ENCODE measurements around the gene GALNTL6. TPM values are rescaled to one million over a fixed set of nuclear protein-coding genes. Genes with fewer than 3 reads are reported as not detected.
A peak's percentile ranks its signal among the peaks of the same experiment; 100 is the strongest.

The GALNTL6 gene
- total RNA-seq, 1 donor: not detected

DNA sequence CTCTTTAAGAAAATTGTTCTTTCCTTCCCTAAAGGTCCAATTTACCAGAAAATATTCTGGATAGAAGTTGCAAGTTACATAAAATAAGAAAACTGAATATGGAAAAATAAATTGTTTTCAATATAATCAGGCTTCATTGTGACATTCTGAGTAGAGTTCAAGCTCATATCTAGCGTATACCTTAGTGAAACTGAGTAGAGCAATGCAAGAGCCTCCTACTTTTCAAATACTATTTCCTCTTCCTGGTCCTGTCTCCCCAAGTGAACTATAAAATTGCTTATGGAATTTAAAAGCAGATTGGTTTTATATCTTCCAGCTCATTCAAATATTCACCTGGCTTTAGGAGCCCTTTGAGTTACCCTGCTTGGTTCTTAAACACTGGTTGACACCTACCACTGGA lies 1166.1 kb downstream of the GALNTL6 start:
- no peak for DNase-seq (ENCODE audit: low read depth)
- H3K4me3 ChIP-seq (ENCODE audit: low read depth, low read length): no peak overlapping the region
- TF ChIP-seq CTCF (IDR thresholded peaks at IDR 0.05; ENCODE audit: insufficient read depth, low read length): no peak

DNA sequence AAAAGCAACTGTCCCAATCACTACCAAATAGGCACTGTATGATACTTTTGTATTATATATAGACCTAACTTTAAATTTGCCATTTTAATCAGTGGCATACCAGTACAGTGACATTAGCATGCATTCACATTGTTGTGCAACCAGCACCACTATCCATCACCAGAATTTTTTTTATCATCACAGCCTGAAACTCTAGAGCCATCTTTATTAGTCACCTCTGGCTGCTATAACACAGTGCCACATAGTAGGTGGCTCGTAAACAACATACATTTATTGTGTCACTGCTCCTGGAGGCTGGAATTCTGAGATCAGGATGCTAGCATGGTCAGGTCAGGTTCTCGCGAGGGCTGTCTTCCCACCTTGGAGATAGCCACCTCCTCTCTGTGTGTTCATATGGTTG lies 1167.0 kb downstream of the GALNTL6 start:
- no peak for TF ChIP-seq CTCF (IDR thresholded peaks at IDR 0.05; ENCODE audit: insufficient read depth, low read length)
- H3K4me3 ChIP-seq (ENCODE audit: low read depth, low read length): no peak overlapping the region
- peak; percentile 13 for DNase-seq (ENCODE audit: low read depth)

GRCh38 chr4:172982151-172982590 lies 1169.0 kb downstream of the GALNTL6 start:
- no peak overlapping the region for H3K4me3 ChIP-seq (ENCODE audit: low read depth, low read length)
- peak; percentile 92 for DNase-seq (ENCODE audit: low read depth)

GRCh38 chr4:172983014-172983413 lies 1169.8 kb downstream of the GALNTL6 start:
- peak; percentile 77 for DNase-seq (ENCODE audit: low read depth)
- no peak for TF ChIP-seq CTCF (IDR thresholded peaks at IDR 0.05; ENCODE audit: insufficient read depth, low read length)
- no peak overlapping the region for H3K4me3 ChIP-seq (ENCODE audit: low read depth, low read length)

More at GRCh38 chr4:172982151-172982590, 1169.0 kb downstream of the GALNTL6 start:
- TF ChIP-seq CTCF (IDR thresholded peaks at IDR 0.05; ENCODE audit: insufficient read depth, low read length): no peak

GRCh38 chr4:172983631-172984030 lies 1170.4 kb downstream of the GALNTL6 start:
- no peak overlapping the region for H3K4me3 ChIP-seq (ENCODE audit: low read depth, low read length)
- TF ChIP-seq CTCF (IDR thresholded peaks at IDR 0.05; ENCODE audit: insufficient read depth, low read length): no peak
- DNase-seq (ENCODE audit: low read depth): no peak

DNA sequence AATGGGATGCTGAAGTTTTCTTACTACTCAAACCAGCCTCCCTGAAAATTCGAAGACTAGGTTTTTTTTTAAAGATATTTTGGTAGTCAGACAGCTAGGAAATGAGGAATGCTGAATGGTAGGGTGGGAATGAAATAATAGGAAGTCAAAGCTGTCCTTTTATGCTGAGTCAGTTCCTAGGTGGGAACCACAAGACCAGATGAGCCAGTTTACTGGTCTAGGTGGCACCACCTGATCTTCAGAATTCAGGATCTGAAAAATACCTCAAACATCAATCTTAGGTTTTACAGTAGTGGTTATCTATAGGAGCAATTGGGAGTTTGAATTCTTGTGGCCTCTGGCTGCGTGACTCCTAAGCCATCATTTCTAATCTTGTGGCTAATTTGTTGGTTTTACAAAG lies 1172.3 kb downstream of the GALNTL6 start:
- no peak for TF ChIP-seq CTCF (IDR thresholded peaks at IDR 0.05; ENCODE audit: insufficient read depth, low read length)
- no peak for DNase-seq (ENCODE audit: low read depth)
- no peak overlapping the region for H3K4me3 ChIP-seq (ENCODE audit: low read depth, low read length)

DNA sequence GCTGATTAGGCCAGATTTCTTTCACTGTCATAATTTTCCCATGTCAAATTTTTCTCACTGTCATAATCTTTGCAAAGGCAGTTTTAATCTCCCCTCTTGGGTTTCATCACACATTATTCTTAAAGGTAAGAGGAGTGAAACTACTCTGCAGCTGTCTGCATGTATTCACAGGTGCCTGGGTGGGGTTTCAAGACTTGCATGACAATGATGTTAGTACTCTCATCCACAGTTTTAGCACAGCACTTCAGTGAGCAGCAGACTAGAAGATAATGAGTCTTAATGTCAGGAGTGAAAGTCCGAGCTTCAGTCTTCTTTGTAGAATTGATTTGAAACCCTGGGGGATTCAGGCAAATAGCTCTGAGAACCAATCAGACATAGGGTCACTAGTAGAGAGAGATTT lies 1172.9 kb downstream of the GALNTL6 start:
- DNase-seq (ENCODE audit: low read depth): no peak
- TF ChIP-seq CTCF (IDR thresholded peaks at IDR 0.05; ENCODE audit: insufficient read depth, low read length): no peak
- H3K4me3 ChIP-seq (ENCODE audit: low read depth, low read length): no peak overlapping the region
